Measurements from ENCODE around the gene LTF.
"Not testable (repeated sequence)": the region's sequence is repeated elsewhere in the genome, so short reads cannot be mapped to it uniquely, and the experiment has no call there.

Gene LTF

DNA sequence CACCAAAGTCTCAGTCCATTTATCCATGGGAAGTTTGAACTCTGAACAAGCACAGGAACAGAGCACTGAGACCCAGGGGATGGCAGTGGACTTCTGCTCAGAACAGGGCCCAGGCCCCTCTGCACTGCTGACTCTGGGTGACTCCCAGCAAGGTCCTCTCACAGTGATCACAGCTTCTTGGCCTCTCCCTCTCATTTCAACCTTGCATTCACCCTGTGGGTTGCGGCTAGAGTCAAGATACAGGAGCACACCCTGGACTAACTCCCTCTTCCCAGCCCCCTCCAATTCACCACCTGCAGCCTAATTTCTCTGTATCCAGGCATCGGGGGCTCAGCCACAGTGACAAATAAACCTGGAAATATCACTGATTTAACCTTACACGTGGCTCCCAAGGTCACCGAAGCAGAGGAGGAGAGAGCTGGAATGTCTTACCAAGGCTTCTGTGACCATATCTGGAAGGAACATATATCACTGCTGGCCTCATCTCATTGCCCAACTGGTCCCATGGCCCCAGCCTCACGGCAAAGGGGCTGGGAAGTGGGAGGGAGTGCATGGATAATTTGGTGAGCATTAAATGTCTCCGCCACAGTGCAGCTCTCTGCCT is 34.3 kb upstream of the LTF start:
- Histone ChIP-seq H3K27me3 (ENCODE audit: control insufficient read depth, insufficient read depth, low read length) (peaks cover 3% of the 10 kb centered on the region), H3K4me3 (ENCODE audit: low read depth, low read length) (no peak overlapping the region), H3K9ac (ENCODE audit: low read depth, low read length) (no peak overlapping the region), H3K9me3 (ENCODE audit: control insufficient read depth, insufficient read depth, low read length) (no peaks in the 10 kb centered on the region), H3K36me3 (ENCODE audit: control insufficient read depth, insufficient read depth, low read length) (no peaks in the 10 kb centered on the region), H3K4me1 (ENCODE audit: control insufficient read depth, insufficient read depth, low read length) (peaks cover 6% of the 10 kb centered on the region)

DNA sequence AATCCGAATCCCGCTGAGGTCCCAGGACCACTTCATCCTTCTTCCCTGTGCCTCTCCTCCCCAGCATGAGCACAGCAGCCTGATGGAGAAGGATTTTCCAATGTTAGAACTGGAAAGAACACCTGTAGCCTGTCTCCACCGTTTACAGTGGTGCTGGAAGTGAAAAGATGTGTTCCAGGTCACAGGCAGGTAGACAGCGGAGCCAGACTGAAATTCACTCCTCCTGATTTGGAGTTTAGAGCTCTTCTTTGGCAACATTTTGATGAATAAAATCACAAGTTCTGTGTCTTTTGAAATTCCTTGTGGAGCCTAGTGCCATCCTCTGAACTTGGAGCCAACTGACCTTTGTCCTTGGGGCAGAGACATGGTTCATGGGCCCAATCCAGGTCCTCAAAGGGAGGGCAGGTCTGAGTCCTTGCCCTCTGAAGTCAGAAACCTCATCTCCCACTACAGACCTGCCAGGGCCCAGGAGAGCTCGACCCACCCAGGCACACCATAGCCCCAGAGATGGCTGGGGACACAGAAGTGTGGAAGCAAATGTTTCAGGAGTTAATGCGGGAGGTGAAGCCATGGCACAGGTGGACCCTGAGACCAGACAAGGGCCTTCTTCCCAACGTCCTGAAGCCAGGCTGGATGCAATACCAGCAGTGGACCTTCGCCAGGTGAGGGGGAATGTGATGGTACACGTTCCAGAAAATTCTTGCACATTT is 33.0 kb upstream of the LTF start, which contains the start of gene RTP3:
RTP3 (plus strand) TSS at position 421 of the 710 bp plus-strand sequence; CDS start at position 508, 87 bp downstream.
- Histone ChIP-seq H3K36me3 (ENCODE audit: control insufficient read depth, insufficient read depth, low read length) (no peaks in the 10 kb centered on the region), H3K4me1 (ENCODE audit: control insufficient read depth, insufficient read depth, low read length) (peaks cover 6% of the 10 kb centered on the region), H3K4me3 (ENCODE audit: low read depth, low read length) (no peak within 1 kb of the TSS), H3K9ac (ENCODE audit: low read depth, low read length) (no peak within 1 kb of the TSS), H3K9me3 (ENCODE audit: control insufficient read depth, insufficient read depth, low read length) (no peaks in the 10 kb centered on the region), H3K27me3 (ENCODE audit: control insufficient read depth, insufficient read depth, low read length) (peaks cover 3% of the 10 kb centered on the region)

DNA sequence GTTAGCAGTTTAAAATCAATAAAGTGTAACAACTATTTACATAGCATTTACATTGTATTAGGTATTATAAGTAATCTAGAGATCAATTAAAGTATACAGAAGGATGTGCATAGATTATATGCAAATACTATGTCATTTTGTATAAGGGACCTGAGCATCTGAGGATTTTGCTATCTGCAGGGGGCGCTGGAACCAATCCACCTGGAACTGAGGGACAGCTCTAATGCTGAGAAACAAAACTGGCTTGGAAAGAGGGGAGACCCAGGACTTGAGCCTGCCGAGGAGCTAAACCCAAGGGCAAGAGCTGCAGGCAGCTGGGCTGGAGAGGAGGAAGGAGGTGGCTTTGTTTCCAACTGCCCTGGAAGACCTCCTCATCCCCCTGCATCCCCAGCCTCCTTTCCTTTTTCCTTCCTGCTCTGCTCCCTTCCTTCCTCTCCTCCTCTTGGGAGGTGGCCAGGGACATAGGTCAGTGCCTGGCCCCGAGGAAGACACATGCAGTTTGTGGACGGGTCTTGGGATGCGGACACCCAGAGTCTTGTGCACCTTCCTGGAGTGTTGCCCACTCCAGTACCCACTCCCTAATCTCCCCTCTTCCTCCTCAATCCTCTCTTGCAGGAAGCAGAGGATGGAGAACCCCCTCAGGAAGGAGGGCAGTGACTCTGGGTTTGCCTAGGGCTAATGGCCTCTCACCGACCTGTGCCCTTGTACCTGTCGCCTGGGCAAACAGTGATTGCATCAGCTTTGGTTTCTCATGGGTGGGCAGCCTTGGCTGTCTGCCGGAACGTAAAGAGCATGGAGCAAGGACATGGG is 32.2 kb upstream of the LTF start:
- H3K4me1 ChIP-seq (ENCODE audit: control insufficient read depth, insufficient read depth, low read length) = peaks cover 6% of the 10 kb centered on the region
- H3K9ac ChIP-seq (ENCODE audit: low read depth, low read length) = no peak overlapping the region
- peaks cover 3% of the 10 kb centered on the region for H3K27me3 ChIP-seq (ENCODE audit: control insufficient read depth, insufficient read depth, low read length)
- H3K36me3 ChIP-seq (ENCODE audit: control insufficient read depth, insufficient read depth, low read length) = no peaks in the 10 kb centered on the region
- no peaks in the 10 kb centered on the region for H3K9me3 ChIP-seq (ENCODE audit: control insufficient read depth, insufficient read depth, low read length)
- H3K4me3 ChIP-seq (ENCODE audit: low read depth, low read length) = no peak overlapping the region

DNA sequence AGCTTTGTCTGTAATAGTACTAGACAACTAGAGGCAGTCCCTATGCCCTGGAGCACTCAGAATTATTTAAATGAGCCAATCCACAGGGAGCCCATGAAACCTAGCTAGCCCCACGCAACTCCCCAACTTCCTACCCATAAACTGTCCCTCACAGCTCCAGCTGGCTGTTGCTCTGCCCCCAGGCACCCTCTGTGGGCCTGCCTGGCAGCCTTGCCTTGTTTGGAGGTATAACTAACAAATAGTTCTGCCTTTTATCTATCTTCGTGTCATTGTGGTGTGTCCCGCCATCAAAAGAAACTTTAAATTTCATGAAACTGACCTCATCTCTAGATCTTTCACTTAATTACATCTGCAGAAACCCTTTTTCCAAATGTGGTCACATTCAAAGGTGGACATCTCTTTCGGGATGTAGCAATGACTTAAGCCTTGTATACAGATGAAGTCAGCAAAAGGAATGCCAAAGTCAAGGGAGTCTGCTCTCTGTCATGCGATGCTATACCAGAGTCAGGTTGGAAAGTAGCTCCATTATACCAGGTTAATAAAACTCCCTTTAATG is 31.3 kb upstream of the LTF start:
- no peaks in the 10 kb centered on the region for H3K9me3 ChIP-seq (ENCODE audit: control insufficient read depth, insufficient read depth, low read length)
- no peaks in the 10 kb centered on the region for H3K36me3 ChIP-seq (ENCODE audit: control insufficient read depth, insufficient read depth, low read length)
- peaks cover 6% of the 10 kb centered on the region for H3K4me1 ChIP-seq (ENCODE audit: control insufficient read depth, insufficient read depth, low read length)
- H3K4me3 ChIP-seq (ENCODE audit: low read depth, low read length) = no peak overlapping the region
- H3K9ac ChIP-seq (ENCODE audit: low read depth, low read length) = no peak overlapping the region
- peaks cover 3% of the 10 kb centered on the region for H3K27me3 ChIP-seq (ENCODE audit: control insufficient read depth, insufficient read depth, low read length)

DNA sequence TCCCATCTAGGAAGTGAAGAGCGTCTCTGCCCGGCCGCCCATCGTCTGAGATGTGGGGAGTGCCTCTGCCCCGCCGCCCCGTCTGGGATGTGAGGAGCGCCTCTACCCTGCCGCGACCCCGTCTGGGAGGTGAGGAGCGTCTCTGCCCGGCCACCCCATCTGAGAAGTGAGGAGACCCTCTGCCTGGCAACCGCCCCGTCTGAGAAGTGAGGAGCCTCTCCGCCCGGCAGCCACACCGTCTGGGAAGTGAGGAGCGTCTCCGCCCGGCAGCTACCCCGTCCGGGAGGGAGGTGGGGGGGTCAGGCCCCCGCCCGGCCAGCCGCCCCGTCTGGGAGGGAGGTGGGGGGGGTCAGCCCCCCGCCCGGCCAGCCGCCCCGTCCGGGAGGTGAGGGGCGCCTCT is 29.8 kb upstream of the LTF start:
- H3K9ac ChIP-seq (ENCODE audit: low read depth, low read length); H3K4me3 ChIP-seq (ENCODE audit: low read depth, low read length); H3K36me3 ChIP-seq (ENCODE audit: control insufficient read depth, insufficient read depth, low read length); H3K9me3 ChIP-seq (ENCODE audit: control insufficient read depth, insufficient read depth, low read length); H3K4me1 ChIP-seq (ENCODE audit: control insufficient read depth, insufficient read depth, low read length); H3K27me3 ChIP-seq (ENCODE audit: control insufficient read depth, insufficient read depth, low read length): not testable (repeated sequence)

DNA sequence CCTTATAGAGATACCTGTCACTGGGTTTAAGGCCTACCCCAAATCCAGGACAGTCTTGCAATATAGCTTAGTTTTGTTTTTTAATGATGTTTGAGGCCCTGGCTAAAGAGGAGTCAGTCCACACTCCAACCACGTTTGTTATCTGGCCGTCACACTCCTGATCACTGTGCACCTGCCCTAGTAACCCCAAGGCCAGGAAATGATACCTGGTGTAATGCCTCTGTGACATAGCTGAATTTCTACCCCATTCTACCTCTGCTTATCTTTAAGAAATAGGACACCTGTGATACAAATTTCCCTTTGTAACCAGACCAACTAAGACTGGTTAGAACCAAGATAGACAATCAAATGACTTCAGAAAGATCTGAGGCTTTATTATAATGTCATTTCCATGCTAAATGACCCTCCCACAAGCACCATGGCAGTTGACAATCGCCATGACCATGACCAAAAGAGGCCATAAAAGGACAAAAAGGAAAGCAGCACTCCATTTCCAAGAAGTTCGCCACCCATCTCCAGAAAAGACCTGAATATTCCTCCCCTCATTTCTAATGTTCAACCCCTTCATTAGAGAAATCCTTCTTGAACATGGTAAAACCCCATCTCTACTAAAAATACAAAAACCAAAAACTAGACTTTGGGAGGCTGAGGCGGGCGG is 28.3 kb upstream of the LTF start:
- Histone ChIP-seq H3K4me3 (ENCODE audit: low read depth, low read length) (no peak overlapping the region), H3K9ac (ENCODE audit: low read depth, low read length) (no peak overlapping the region), H3K4me1 (ENCODE audit: control insufficient read depth, insufficient read depth, low read length) (peaks cover 11% of the 10 kb centered on the region), H3K36me3 (ENCODE audit: control insufficient read depth, insufficient read depth, low read length) (no peaks in the 10 kb centered on the region), H3K9me3 (ENCODE audit: control insufficient read depth, insufficient read depth, low read length) (no peaks in the 10 kb centered on the region), H3K27me3 (ENCODE audit: control insufficient read depth, insufficient read depth, low read length) (peaks cover 5% of the 10 kb centered on the region)

DNA sequence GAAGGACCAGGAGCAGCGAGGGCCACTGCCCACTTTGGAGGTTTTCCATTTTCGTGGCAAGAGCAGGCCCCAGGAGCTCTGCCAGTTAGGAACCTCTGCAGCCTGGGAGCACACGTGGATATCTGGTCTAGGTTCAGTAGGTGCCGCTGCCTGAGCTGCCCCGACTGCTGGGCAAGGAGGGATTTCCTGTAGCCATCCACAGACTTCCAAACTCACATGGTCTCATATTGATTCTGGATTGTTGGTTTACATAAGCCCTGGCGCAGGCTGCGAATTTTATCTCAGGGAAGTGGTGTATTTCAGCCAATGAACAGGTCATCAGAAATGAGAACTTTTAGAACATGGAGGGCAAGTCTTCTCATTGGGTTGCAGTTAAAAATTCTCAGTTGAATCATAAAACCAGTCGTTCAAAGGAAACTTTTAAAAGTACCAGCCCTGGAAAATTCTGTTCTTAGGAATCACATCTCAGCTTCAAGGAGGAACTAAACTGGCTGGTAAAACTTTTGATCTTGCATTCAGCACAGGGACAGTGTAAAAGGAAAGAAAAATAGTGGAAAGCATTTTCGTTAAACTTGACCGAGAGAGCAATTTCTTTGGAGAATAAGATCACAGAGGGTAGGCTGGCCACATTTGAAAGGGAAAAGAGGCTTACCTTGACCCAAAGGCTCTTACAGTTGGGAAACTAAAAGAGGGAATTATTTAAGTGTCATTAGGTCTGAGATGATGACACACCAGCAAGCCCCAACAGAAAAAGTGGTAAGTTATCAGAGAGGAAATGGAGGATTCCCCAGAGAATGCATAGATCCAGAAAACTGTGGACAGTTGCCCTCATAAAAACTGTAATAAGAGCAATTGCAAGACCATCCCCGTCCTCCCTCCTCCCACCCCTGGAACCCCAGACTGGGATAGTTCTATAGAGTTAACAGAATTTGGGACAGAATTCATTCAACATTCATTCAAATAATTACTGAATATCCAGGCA is 26.7 kb upstream of the LTF start:
- peaks cover 2% of the 10 kb centered on the region for H3K27me3 ChIP-seq (ENCODE audit: control insufficient read depth, insufficient read depth, low read length)
- H3K4me1 ChIP-seq (ENCODE audit: control insufficient read depth, insufficient read depth, low read length) = peaks cover 11% of the 10 kb centered on the region
- no peaks in the 10 kb centered on the region for H3K9me3 ChIP-seq (ENCODE audit: control insufficient read depth, insufficient read depth, low read length)
- no peak overlapping the region for H3K4me3 ChIP-seq (ENCODE audit: low read depth, low read length)
- no peak overlapping the region for H3K9ac ChIP-seq (ENCODE audit: low read depth, low read length)
- no peaks in the 10 kb centered on the region for H3K36me3 ChIP-seq (ENCODE audit: control insufficient read depth, insufficient read depth, low read length)

DNA sequence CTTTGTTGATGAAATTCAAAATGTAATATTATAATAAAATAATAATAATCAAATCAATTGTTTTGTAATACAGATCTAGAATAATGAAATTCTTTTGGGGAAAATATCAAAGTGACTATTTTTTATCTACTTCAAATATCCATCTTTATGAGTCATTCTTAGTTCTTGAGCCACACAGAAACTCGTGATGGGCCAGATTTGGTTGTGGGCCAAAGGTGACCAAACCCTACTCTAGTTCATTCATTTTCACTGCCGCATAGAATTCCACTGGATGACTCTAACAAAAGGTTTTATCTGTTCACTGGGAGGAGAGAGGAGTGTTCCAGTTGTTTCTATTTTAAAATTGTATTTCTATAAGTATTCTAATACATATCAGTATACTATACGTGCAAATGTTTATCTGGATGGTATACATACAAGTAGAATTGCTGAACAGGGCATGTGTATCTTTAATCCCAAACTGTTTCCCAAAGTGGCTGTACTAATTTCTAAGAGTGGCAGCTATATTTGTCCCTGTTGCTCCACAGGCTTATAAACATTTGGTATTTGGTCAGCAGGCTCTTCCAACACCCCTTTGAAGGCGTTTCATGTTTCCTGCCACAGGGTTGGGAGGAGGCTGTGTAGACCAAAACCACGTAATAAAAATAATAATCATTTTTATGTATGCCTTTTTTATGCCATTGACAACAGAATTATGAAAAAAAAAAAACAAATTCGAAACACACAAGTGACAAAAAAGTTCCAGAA is 25.8 kb upstream of the LTF start:
- Histone ChIP-seq H3K36me3 (ENCODE audit: control insufficient read depth, insufficient read depth, low read length) (no peaks in the 10 kb centered on the region), H3K27me3 (ENCODE audit: control insufficient read depth, insufficient read depth, low read length) (peaks cover 2% of the 10 kb centered on the region), H3K9me3 (ENCODE audit: control insufficient read depth, insufficient read depth, low read length) (no peaks in the 10 kb centered on the region), H3K4me1 (ENCODE audit: control insufficient read depth, insufficient read depth, low read length) (peaks cover 5% of the 10 kb centered on the region), H3K4me3 (ENCODE audit: low read depth, low read length) (no peak overlapping the region), H3K9ac (ENCODE audit: low read depth, low read length) (no peak overlapping the region)

DNA sequence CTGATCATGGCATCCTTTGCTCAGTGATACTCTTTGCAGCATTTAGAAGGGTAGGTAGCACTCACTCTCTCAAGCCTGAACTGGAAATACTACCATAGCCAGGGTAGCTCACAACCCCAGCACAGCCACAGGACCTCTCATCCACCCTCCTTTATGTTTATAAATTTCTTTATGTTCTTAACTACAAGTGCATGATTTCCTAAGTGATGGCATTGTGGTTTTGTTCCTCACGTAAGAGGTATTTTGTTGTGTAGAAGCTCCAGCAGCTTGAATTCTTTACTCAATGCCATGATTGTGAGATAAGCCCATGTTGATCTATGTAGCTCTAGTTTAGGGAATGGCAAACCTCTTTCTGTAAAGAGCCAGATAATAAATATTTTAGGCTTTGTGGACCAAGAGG is 25.2 kb upstream of the LTF start:
- Histone ChIP-seq H3K36me3 (ENCODE audit: control insufficient read depth, insufficient read depth, low read length) (no peaks in the 10 kb centered on the region), H3K9me3 (ENCODE audit: control insufficient read depth, insufficient read depth, low read length) (no peaks in the 10 kb centered on the region), H3K9ac (ENCODE audit: low read depth, low read length) (no peak overlapping the region), H3K4me3 (ENCODE audit: low read depth, low read length) (no peak overlapping the region), H3K27me3 (ENCODE audit: control insufficient read depth, insufficient read depth, low read length) (peaks cover 2% of the 10 kb centered on the region), H3K4me1 (ENCODE audit: control insufficient read depth, insufficient read depth, low read length) (peaks cover 5% of the 10 kb centered on the region)

DNA sequence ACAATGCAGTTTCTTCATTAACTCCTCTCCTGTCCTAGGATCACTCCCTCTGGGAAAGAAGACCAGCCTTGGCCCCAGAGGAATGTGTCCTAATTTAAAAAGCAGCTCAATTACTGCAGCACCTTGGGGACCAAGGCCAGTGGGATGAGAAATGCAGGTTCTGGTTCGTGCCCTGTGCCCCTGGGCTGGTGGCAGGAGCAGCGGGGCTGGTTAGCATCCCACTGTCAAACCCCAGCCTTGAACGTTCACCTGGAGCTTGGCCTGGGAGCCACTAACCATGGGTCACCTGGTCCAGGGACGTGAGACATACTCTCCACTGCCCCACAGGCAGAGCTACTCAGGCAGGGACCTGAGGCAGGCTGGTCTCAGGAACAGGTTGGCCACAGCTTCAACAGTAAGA is 24.7 kb upstream of the LTF start:
- Histone ChIP-seq H3K4me3 (ENCODE audit: low read depth, low read length) (no peak overlapping the region), H3K9ac (ENCODE audit: low read depth, low read length) (no peak overlapping the region)

More for the DNA sequence above, 24.7 kb upstream of the LTF start:
- Histone ChIP-seq H3K9me3 (ENCODE audit: control insufficient read depth, insufficient read depth, low read length) (no peaks in the 10 kb centered on the region), H3K36me3 (ENCODE audit: control insufficient read depth, insufficient read depth, low read length) (no peaks in the 10 kb centered on the region), H3K4me1 (ENCODE audit: control insufficient read depth, insufficient read depth, low read length) (peaks cover 5% of the 10 kb centered on the region), H3K27me3 (ENCODE audit: control insufficient read depth, insufficient read depth, low read length) (peaks cover 2% of the 10 kb centered on the region)
